ENCODE measurements around the gene FLT3. TPM values are rescaled to one million over a fixed set of nuclear protein-coding genes. Genes with fewer than 3 reads are reported as not detected.

Gene FLT3
- polyA plus RNA-seq, 1 of the 3 experiments (the other 2 are of a cell fraction): not detected

GRCh38 chr13:27954406-27954851 lies 145.9 kb downstream of the FLT3 start:
- H2AFZ ChIP-seq (ENCODE audit: low read depth): peak overlapping the region; percentile 83; the same call in 1 of the 2 replicates
- H3K4me3 ChIP-seq (ENCODE audit: low read depth in 2 of 2, low read length in 1 of 2): peak overlapping the region; percentile 17 to 45; a peak in 1 of 4 replicates
- no peak for TF ChIP-seq YY1 (IDR thresholded peaks at IDR 0.05; ENCODE audit: low read depth)
- no peak for TF ChIP-seq FOXM1 (IDR thresholded peaks at IDR 0.05; ENCODE audit: low read depth)
- no peak for TF ChIP-seq EP300 (IDR thresholded peaks at IDR 0.05; ENCODE audit: borderline replicate concordance in 1 of 2, low read depth in 1 of 2, low read length in 1 of 2)
- TF ChIP-seq ZBTB33 (IDR thresholded peaks at IDR 0.05; ENCODE audit: borderline replicate concordance, low read depth): no peak
- TF ChIP-seq USF1 (IDR thresholded peaks at IDR 0.05; ENCODE audit: borderline replicate concordance, low read depth): no peak
- TF ChIP-seq GABPA (IDR thresholded peaks at IDR 0.05; ENCODE audit: low read depth): no peak
- no peak for TF ChIP-seq TEAD4 (IDR thresholded peaks at IDR 0.05; ENCODE audit: borderline replicate concordance, insufficient read depth)
- no peak for TF ChIP-seq NRF1 (IDR thresholded peaks at IDR 0.05; ENCODE audit: low read depth, low read length)
- TF ChIP-seq ELF1 (IDR thresholded peaks at IDR 0.05): no peak
- no peak for TF ChIP-seq CTCF (IDR thresholded peaks at IDR 0.05)
- TF ChIP-seq RXRA (IDR thresholded peaks at IDR 0.05; ENCODE audit: borderline replicate concordance, low read depth): no peak
- no peak for TF ChIP-seq EZH2phosphoT487 (IDR thresholded peaks at IDR 0.05; ENCODE audit: borderline replicate concordance, low read depth)
- no peak for TF ChIP-seq JUND (IDR thresholded peaks at IDR 0.05)
- TF ChIP-seq, protein P1, sequence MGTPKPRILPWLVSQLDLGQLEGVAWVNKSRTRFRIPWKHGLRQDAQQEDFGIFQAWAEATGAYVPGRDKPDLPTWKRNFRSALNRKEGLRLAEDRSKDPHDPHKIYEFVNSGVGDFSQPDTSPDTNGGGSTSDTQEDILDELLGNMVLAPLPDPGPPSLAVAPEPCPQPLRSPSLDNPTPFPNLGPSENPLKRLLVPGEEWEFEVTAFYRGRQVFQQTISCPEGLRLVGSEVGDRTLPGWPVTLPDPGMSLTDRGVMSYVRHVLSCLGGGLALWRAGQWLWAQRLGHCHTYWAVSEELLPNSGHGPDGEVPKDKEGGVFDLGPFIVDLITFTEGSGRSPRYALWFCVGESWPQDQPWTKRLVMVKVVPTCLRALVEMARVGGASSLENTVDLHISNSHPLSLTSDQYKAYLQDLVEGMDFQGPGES (IDR thresholded peaks at IDR 0.05; ENCODE audit: low read depth, low read length): no peak
- TF ChIP-seq TCF12 (IDR thresholded peaks at IDR 0.05): no peak
- no peak for TF ChIP-seq MXI1 (IDR thresholded peaks at IDR 0.05; ENCODE audit: low read depth, low read length)
- no peak for TF ChIP-seq SMC3 (IDR thresholded peaks at IDR 0.05; ENCODE audit: low read depth, low read length)
- TF ChIP-seq, protein P2, sequence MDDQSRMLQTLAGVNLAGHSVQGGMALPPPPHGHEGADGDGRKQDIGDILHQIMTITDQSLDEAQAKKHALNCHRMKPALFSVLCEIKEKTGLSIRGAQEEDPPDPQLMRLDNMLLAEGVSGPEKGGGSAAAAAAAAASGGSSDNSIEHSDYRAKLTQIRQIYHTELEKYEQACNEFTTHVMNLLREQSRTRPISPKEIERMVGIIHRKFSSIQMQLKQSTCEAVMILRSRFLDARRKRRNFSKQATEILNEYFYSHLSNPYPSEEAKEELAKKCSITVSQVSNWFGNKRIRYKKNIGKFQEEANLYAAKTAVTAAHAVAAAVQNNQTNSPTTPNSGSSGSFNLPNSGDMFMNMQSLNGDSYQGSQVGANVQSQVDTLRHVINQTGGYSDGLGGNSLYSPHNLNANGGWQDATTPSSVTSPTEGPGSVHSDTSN (IDR thresholded peaks at IDR 0.05): no peak
- no peak for TF ChIP-seq CHD2 (IDR thresholded peaks at IDR 0.05; ENCODE audit: low read length, partially characterized antibody)
- no peaks in the 10 kb centered on the region for H3K9me3 ChIP-seq
- H3K79me2 ChIP-seq (ENCODE audit: insufficient read depth): no peaks in the 10 kb centered on the region
- peaks cover 47% of the 10 kb centered on the region for H3K27me3 ChIP-seq (ENCODE audit: insufficient read depth)
- DNase-seq: peak; percentile 34
- H3K4me1 ChIP-seq (ENCODE audit: control insufficient read depth in 1 of 2, insufficient read depth in 2 of 2, low read depth in 1 of 2, low read length in 1 of 2): no peaks in the 10 kb centered on the region
- WGBS (ENCODE audit: low lambda C conversion rate): 5% methylated on average over 19 of the region's 56 CpGs
- H3K9me2 ChIP-seq: no peaks in the 10 kb centered on the region
- ChIA-PET POLR2A (interaction anchor here (0.6 kb wide), 1 partner anchor 665 kb away, joined by 3 read pairs; no protein-coding TSS in a partner anchor), CTCF (interaction anchor here (0.6 to 3.9 kb wide), 41 partner anchors 8 to 1734 kb away, joined by 3 to 35 read pairs (median 4); partner anchors contain the start of genes CDX2 and URAD)
- peak overlapping the region; percentile 85 for H3K4me2 ChIP-seq
- no peaks in the 10 kb centered on the region for H4K20me1 ChIP-seq (ENCODE audit: insufficient read depth)
- H3F3A ChIP-seq (replicated peaks; ENCODE audit: insufficient read depth): no peaks in the 10 kb centered on the region
- no peak overlapping the region for H3K9ac ChIP-seq
- no peaks in the 10 kb centered on the region for H3K36me3 ChIP-seq (replicated peaks in 1 of 2; ENCODE audit: control insufficient read depth in 1 of 2, insufficient read depth in 2 of 2, low read length in 1 of 2)
- H3K27ac ChIP-seq (ENCODE audit: low read depth in 2 of 2, low read length in 1 of 2): no peak overlapping the region
